Ovary (tissue), 3 donors: ENCODE measurements around the gene ZNF337.

ENCODE experiments used
- EP300 ChIP-seq: sonication (generic); formaldehyde crosslinking; IDR thresholded peaks from one replicate; pipeline ENCODE4 v1.6.1; 2017; ENCODE audit warnings: antibody characterized with exemption
- POLR2A ChIP-seq: fragments of 450-650 bp; IDR thresholded peaks from one replicate; pipeline ENCODE4 v1.6.1; 2017; ENCODE audit warnings: antibody characterized with exemption, mild to moderate bottlenecking, moderate library complexity
- TF ChIP-seq, protein P1 (sequence below), 3 donors: fragments of 450-650 bp in 2 of 3; fragments of 200-600 bp in 1 of 3; IDR thresholded peaks; one replicate each; pipeline versions ENCODE4 v1.5.1 to v1.8.0; 2016 to 2022; ENCODE audit warnings: antibody characterized with exemption in 3 of 3, mild to moderate bottlenecking in 1 of 3
- donor health status: DM: no; HTN: no; CAD: no.

DNA sequence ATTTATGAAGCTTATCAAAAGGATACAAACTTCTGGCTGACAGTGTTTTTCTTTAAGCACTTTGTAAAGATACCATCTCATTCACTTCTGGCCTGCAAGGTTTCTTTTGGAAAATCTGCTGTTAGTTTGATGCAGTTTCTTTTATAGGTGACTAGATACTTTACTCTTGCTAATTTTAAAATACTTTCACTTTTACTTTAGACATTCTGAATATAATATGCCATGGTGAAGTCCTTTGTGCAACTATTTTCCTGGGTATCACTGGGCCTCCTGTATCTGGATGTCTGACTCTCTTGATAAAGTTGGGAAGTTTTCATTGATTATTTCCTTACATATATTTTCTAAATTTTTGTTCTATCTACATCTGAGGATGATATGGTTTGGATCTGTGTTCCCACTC is 29.0 kb upstream of the ZNF337 start:
- TF ChIP-seq, protein P1, sequence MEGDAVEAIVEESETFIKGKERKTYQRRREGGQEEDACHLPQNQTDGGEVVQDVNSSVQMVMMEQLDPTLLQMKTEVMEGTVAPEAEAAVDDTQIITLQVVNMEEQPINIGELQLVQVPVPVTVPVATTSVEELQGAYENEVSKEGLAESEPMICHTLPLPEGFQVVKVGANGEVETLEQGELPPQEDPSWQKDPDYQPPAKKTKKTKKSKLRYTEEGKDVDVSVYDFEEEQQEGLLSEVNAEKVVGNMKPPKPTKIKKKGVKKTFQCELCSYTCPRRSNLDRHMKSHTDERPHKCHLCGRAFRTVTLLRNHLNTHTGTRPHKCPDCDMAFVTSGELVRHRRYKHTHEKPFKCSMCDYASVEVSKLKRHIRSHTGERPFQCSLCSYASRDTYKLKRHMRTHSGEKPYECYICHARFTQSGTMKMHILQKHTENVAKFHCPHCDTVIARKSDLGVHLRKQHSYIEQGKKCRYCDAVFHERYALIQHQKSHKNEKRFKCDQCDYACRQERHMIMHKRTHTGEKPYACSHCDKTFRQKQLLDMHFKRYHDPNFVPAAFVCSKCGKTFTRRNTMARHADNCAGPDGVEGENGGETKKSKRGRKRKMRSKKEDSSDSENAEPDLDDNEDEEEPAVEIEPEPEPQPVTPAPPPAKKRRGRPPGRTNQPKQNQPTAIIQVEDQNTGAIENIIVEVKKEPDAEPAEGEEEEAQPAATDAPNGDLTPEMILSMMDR (IDR thresholded peaks at IDR 0.05) = no peak
- TF ChIP-seq EP300 (no peak), POLR2A (no peak)
